K562 (cell line): Measurements from ENCODE around the gene LCNL1.

ENCODE experiments used
- BCOR ChIP-seq: fragments of 450-650 bp; IDR thresholded peaks from 2 replicates; pipeline ENCODE4 v1.6.1; 2016
- HDAC8 ChIP-seq: fragments of 450-650 bp; IDR thresholded peaks from 2 replicates; pipeline ENCODE4 v1.6.1; 2016; ENCODE audit warnings: mild to moderate bottlenecking, missing genetic modification characterization, moderate library complexity, missing compliant biosample characterization
- MAFF ChIP-seq: IDR thresholded peaks from 2 replicates; pipeline ENCODE4 v1.6.1; 2012; ENCODE audit warnings: low read length, improper control_type of control experiment
- MAZ ChIP-seq, 2 experiments: fragments of 450-650 bp in 1 of 2; sonication (generic) in 1 of 2; formaldehyde crosslinking; IDR thresholded peaks in 1 of 2; conservative IDR thresholded peaks in 1 of 2; 2 replicates each; pipeline versions ENCODE4 v1.4.0 to v1.5.0; 2020; ENCODE audit warnings: mild to moderate bottlenecking in 1 of 2, missing genetic modification reagents in 1 of 2
- SMAD4 ChIP-seq: fragments of 250-450 bp; sonication (Bioruptor Pico); conservative IDR thresholded peaks from 2 replicates; pipeline ENCODE4 v1.8.0; 2021; ENCODE audit warnings: inconsistent platforms, mild to moderate bottlenecking, moderate library complexity
- TF ChIP-seq, protein P1 (sequence below): IDR thresholded peaks from 2 replicates; pipeline ENCODE4 v1.6.1; 2016; ENCODE audit warnings: missing genetic modification characterization, missing compliant biosample characterization
- TF ChIP-seq, protein P2 (sequence below), 3 experiments: IDR thresholded peaks in 2 of 3; conservative IDR thresholded peaks in 1 of 3; 2 replicates each; pipeline ENCODE4 v1.5.1; 2011 to 2012; ENCODE audit warnings: low read length in 3 of 3, mild to moderate bottlenecking in 3 of 3, control low read depth in 2 of 3, improper control_type of control experiment in 1 of 3, inconsistent platforms in 1 of 3, low read depth in 1 of 3, mixed read lengths in 1 of 3, moderate library complexity in 1 of 3; ENCODE audit not compliant: insufficient read depth in 2 of 3

DNA sequence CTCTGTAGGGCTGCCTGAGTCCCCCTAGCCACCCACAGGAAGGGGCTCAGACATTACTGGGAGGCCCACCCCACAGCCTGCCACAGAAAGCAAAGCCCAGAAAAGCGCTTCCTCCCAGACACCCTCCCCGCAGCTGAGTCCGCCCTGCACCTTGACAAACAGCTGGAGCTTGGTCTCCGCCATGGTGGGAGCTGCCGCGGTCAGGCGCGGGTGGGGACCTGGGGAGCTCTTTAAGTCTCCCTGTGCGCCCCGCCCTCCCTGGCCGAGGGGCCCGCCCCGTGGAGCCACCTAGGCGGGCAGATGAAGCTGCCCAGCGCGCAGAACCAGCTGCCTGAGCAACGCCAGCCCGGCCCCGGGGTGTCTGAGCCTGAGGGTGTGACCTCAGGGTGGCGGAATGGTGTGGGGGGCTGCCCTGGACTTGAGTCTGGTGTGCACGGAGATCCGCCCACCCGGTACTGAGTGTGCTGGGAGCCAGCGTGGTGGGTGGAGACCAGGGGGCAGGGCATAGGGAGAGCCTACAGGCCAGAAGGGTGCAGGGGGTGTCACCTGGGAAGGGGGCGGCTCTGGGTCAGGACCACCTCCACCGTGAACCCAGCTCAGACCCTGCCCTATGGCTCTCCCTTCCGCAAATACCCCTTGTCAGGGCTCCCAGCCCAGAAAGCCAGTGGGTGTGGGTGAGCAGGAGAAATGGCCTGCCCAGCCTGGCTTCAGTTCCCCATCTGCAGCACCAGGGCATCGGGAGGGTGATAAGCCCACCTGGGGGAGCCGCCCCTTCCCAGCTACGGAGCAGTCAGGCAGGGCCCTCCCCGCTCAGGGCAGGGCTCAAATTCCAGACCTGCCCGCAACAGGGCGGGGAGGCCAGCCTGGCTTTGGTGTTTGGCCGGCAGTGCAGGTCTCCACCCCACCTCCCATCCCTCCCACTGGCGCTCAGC lies 13.8 kb downstream of the LCNL1 start, which contains the start of gene CLIC3:
- TF ChIP-seq HDAC8 (tag), result no peak
- TF ChIP-seq, protein P1, sequence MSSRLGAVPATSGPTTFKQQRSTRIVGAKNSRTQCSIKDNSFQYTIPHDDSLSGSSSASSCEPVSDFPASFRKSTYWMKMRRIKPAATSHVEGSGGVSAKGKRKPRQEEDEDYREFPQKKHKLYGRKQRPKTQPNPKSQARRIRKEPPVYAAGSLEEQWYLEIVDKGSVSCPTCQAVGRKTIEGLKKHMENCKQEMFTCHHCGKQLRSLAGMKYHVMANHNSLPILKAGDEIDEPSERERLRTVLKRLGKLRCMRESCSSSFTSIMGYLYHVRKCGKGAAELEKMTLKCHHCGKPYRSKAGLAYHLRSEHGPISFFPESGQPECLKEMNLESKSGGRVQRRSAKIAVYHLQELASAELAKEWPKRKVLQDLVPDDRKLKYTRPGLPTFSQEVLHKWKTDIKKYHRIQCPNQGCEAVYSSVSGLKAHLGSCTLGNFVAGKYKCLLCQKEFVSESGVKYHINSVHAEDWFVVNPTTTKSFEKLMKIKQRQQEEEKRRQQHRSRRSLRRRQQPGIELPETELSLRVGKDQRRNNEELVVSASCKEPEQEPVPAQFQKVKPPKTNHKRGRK, result no peak
- TF ChIP-seq, protein P2, sequence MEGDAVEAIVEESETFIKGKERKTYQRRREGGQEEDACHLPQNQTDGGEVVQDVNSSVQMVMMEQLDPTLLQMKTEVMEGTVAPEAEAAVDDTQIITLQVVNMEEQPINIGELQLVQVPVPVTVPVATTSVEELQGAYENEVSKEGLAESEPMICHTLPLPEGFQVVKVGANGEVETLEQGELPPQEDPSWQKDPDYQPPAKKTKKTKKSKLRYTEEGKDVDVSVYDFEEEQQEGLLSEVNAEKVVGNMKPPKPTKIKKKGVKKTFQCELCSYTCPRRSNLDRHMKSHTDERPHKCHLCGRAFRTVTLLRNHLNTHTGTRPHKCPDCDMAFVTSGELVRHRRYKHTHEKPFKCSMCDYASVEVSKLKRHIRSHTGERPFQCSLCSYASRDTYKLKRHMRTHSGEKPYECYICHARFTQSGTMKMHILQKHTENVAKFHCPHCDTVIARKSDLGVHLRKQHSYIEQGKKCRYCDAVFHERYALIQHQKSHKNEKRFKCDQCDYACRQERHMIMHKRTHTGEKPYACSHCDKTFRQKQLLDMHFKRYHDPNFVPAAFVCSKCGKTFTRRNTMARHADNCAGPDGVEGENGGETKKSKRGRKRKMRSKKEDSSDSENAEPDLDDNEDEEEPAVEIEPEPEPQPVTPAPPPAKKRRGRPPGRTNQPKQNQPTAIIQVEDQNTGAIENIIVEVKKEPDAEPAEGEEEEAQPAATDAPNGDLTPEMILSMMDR (IDR thresholded peaks at IDR 0.05 in 2 of 3, conservative IDR thresholded peaks at IDR 0.05 in 1 of 3; ENCODE audit: insufficient read depth in 2 of 3, low read depth in 1 of 3, low read length in 3 of 3), result no peak
- no peak for TF ChIP-seq MAFF
- TF ChIP-seq MAZ (CRISPR knock-in tag; conservative IDR thresholded peaks at IDR 0.05 in 1 of 2, IDR thresholded peaks at IDR 0.05 in 1 of 2), result peak; percentile 23 to 43; a peak in 1 of 4 replicates
- TF ChIP-seq BCOR, result no peak
- TF ChIP-seq SMAD4, result no peak
